NK-92 (cell line): Measurements from ENCODE around the gene ABLIM1.

Experiments used
- DNase-seq: peaks from one replicate; lab custom pipeline; 2025; ENCODE audit not compliant: unreplicated experiment; lab: John Stamatoyannopoulos, UW

Gene ABLIM1

DNA sequence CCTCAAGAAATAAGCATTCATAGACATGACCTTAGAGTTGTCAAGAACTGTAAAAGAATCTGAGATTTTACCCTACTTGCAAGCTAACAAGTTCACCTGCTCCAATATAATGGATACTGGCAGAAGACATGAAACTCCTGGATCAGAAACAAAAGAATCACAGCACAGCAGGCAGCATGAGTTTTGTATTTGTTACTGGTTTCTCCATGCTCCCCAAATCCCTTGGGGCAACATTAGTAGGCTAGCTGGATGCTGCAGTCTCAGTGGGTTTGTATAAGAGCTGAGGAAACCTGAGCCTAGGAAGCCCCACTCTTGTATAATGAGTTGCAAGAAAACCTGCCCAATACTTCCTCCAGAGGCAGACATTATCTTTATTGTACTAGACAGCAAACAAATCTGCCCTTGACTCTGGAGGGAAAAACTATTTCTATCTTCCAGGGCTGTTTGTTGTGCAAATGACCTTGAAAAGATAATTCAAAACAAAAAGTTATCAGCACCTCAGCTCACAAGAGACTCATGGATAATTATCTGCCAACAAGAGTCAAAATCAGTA, 64.8 kb downstream of the ABLIM1 start:
- no peak for DNase-seq

DNA sequence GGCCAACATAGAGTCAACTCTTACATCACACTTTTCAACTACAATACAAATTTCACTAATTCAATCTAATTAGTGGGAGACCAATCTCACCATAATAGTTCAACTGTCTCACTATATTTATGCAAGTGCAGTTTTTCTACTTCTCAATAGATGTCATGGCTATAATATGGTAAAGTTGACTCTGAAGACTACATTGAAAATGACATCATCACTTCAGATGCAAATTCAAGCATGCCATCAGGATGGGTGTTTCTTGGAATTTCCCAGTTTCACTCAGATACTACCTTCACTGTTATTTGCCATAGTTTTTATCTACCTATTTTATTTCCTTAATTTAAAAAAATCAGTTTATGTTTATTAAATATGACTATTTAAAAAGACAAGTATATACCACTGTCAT, 67.1 kb downstream of the ABLIM1 start:
- DNase-seq = no peak

GRCh38 chr10:114584419-114584818, 73.7 kb downstream of the ABLIM1 start:
- DNase-seq = no peak

- DNase-seq = no peak
Observed at GRCh38 chr10:114581071-114581470, 77.0 kb downstream of the ABLIM1 start.

DNA sequence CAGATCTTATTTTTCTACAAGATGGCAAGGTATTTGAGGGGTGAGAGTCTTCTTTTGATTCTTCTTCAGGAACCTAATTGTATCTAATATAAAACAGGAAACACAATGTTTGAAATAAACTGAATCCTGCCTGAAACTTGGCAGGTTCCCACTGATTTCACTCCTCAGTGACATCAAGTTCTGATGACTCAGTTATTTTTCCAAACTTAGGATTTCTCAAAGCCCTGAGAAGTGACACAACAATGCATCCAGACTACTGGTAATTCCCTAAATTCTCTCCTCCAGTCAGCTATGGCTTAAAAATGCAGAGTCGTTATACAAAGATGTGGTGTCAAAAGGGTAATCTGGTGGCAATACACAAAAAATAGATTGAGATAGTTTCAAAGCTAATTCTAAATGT, 80.9 kb downstream of the ABLIM1 start:
- DNase-seq = no peak

DNA sequence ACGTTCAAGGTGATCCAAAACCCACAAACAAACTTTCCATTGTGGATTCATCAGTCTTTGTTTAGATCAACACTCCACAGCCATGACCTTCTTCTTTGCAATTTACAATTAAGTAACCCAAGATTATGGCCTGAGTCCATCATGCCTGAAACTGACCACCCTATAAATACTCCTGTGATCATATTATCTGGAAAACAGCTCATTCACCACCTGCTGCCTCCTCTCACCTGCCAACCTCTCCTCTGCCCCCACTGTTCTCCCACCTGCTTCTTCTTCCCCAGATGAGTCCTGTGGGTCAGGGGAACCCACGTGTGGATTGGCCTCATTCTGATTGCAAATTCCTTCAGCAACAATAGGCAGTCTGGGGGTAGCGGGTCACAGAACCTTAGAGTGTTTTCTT, 81.4 kb downstream of the ABLIM1 start:
- no peak for DNase-seq

DNA sequence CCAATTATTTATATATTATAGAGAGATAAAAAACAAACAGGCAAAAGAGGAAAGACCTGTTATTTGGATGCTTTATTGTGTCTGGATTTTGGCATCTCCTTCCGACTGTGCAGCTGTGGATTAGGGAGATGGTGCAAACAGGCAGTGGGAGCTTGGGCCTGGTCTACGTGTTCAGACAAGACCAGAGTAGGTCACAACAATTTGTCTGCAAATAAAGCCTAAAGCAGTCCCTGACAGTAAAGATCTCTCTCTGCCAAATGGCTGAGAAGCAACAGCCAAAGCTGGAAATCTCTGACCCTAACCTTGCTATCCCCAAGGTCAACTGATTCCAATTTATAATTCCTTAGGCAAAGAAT, 82.0 kb downstream of the ABLIM1 start:
- DNase-seq = no peak

DNA sequence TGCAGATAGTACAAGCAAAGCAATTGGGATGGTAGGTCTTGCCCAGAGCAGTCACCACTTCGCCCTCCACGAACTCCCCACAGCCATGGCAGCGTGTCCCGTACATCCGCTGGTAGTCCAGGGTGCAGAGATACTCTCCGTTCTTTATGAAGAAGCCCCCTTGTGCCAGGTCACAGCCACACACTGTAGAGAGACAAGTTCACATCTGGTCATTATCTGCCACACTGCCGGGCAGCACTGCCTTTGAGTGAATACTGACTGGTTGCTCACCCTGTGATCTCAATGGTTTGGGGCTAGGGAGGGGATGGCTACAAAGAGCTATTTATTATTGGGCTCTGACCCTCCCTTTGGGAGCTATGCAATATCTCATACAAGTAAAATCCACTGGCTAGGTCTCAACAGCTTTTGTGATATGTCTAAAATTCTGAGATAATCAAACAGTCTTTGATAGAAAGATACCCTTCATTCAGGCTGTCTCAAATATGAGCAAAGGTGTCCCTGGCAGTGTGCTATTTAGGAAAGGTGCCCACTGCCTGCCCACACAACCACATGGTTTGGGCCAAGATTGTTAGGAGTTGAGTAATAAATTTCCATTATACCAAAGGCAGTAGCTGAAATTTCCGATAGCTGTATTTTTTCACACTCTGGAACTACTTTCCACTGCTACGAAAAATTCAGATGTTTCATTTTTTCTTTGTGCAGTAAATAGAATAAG, 82.5 kb downstream of the ABLIM1 start:
- DNase-seq = no peak

DNA sequence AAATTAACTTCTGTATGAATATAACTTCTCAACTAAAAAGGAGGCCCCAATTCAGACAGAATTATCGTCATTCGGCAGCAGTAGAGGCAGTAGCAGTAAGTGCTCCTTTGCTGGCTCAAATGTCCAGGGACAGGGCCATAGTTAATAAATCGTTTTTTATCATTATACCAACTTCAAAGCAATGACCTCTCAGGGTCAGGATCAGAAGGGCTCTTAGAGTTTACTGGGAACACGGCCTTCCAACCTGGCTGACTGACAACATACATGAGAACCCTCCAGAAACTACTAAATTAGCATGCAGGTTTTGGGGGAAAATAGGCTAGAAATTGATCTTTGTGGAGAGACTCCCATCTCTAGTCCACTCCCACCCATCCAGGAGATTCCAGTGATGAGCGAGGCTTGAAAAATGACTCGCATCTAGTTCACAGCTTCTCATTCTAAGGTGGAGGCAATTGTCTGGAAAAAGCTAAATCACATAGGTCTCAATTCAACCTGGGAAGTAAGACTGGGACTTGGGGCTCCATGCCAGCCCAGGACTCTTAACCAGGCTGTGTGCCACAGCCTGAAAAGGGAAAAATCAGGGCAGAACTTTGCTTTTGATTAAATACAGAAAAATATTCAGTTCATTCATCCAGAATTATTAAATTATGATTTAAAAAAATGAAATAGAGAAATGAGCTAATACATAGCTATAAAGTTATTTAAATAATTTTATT, 84.6 kb downstream of the ABLIM1 start:
- no peak for DNase-seq

GRCh38 chr10:114571316-114571999, 86.6 kb downstream of the ABLIM1 start:
- DNase-seq = no peak

GRCh38 chr10:114566064-114566463, 92.0 kb downstream of the ABLIM1 start:
- DNase-seq = no peak

DNA sequence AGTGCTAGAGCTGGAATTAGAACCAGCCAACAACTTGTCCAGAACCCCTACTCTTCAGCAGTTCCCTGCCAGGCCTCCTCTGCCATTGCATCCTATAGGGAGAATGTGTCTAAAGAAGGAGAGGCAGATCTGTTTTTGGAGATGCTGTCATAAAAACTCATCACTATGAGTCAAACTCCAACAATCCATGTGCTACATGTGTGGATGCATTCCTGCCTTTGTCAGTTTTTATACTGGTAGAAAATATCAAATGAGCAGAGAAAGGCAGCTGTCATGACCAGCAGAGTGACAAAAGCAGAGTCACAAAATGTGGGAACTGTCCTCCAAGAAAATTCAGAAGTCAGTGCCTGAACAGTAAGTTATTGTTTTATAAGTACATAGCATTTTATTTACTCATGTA, 93.0 kb downstream of the ABLIM1 start:
- DNase-seq = no peak

- no peak for DNase-seq
Observed at GRCh38 chr10:114561008-114561523, 97.0 kb downstream of the ABLIM1 start.

GRCh38 chr10:114560144-114560543, 97.9 kb downstream of the ABLIM1 start:
- no peak for DNase-seq

- DNase-seq = no peak
Observed at GRCh38 chr10:114559636-114560035, 98.4 kb downstream of the ABLIM1 start.

- DNase-seq = no peak
Observed at GRCh38 chr10:114557854-114558253, 100.2 kb downstream of the ABLIM1 start.

GRCh38 chr10:114556236-114557122, 101.6 kb downstream of the ABLIM1 start:
- no peak for DNase-seq

GRCh38 chr10:114553436-114553835, 104.6 kb downstream of the ABLIM1 start:
- no peak for DNase-seq

DNA sequence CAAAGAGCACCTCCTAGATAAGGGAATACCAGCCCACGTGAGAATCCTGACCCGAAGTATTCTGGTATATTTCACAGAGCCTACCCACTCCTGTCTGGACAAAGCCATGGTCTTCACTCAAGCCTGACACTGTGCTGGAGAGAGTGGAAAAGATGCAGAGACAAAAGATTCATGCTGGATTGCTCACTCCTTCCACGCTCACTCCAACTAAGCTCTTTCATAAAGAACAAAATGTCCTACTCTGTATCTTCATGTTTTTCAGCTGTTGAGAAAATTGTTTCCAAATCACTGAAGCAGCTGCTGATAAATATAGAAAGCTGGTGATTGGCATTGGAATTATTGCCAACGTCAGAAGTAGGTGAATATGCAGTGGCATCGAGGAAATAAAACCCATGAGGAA, 106.0 kb downstream of the ABLIM1 start:
- DNase-seq = no peak

DNA sequence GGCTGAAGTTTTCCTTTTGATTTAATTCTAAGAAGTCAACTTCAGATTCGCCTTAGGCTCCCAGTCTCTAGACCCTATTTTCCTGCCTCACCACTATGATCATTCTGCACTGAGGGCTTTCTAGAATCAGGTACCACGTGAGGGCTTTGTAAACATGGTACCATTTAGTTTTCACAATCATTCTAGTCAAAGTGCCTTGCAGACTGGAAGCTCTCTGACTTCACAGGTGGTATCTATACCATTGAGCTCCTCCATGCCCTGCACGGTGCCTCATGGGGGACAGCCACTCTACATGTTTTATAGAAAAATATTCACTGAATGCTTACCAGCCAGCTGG, 106.5 kb downstream of the ABLIM1 start:
- no peak for DNase-seq
